CD4-positive, alpha-beta T cell treated with Interleukin-21 for 1 hour (primary cell): Measurements from ENCODE around the gene HDAC4.

ENCODE experiments used
- DNase-seq: peaks from one replicate; pipeline ENCODE4 v3.0.0-alpha.2; 2020

The HDAC4 gene

DNA sequence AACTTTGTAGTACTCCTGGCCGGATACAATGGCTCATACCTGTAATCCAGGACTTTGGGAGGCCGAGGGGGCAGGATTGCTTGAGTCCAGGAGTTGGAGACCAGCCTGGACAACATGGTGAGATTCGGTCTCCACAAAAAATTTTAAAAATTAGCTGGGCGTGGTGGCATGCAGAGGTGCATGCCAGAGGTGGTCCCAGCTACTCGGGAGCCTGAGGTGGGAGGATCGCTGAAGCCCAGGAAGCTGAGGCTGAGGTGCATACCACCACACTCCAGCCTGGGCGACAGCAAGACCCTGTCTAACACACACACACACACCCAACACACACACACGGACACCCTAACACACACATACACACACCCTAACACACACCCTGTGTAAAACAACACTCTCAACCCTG, 55.6 kb downstream of the HDAC4 start:
- no peak for DNase-seq

DNA sequence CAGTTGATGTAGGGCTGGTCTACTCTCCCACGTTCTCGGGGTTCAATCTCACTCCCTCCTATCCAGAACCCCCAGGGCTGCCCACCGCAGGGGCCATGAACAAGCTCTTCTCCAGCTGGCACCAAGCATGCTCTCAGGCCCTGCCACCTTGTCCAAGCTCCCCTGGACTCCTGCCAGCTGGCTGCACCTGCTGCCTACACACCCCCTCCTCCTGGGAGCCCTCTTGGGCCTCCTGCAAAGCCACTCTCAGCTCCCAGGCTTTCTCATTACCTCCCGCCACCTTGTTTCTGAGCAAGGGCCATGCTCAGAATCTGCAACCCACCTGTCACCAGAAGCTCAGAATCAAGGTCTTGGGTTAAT, 56.0 kb downstream of the HDAC4 start:
- DNase-seq: no peak

DNA sequence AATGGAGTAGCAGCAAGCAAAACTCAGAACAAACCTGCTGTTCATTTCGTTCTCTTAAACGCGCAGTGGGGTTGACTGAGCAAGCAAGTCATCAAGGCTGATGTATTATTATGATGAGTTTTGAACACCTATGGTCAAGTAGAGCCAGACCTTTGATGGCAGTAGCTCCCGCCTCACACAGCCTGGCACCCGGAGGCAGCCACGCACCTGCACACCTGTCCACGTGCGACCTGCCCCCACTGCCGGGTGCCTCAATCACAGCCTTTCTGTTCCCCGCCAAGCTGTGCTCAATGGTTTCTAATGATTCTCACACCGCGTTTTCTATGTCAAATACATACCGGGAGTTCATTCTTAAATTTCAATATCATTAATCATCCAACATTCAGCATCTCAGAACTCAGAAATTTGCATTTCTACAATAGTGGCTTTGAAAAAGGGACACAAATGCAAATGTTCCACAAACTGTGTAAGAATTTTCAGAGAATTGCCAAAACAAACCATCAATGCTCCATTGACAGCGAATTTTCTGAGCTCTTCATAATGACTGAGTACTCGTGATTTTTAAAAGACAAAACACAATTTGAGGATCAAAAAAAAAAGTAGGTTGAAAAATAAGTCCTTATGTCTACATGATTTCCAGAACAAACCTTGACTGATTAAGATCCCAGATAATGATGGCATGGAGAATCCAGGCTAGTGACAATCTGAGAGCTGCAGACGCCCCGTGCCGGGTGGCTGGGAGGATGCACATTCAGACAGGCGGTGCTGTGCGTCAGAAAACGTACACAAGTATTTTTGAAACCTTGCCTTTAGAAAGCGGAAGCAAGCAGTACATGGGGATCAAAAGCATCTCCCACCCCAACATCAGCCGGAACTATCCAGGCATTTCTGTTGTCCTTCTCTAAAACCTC, 56.6 kb downstream of the HDAC4 start:
- DNase-seq: no peak

DNA sequence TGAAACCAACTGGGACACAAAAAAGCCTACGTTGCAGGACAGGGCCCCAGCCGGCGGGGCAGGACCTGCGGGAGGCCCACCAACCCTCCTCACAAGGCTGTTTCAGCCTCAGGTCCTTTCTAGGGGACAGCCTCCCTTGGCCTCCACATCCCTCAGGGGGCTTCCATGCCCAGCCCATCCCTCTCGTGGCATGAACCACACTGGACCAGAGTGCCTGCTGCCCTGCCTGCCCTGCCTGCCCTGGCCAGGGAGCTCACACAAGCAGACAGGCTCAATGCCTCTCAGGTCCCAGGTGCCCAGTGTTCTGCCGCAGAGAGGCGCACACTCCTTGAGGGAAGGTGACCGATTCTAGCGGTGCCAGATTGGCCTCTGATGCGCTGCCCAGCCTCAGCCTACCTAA, 57.4 kb downstream of the HDAC4 start:
- DNase-seq: no peak

DNA sequence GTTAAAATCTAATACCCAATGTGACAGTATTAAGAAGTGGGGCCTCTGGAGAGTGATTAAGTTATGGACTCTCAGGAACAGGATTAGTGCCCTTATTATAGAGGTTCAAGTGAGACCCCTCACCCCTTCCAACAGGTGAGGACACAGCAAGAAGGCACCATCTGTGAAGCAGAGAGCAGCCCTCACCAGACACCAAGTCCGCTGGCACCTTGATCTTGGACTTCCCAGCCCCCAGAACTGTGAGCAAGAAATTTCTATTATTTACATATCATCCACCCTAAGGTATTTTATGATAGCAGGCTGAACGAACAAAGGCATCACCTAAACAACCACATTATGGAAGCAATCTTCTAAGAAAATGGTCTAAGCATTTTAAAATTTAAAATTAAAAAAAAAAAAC, 59.0 kb downstream of the HDAC4 start:
- no peak for DNase-seq

DNA sequence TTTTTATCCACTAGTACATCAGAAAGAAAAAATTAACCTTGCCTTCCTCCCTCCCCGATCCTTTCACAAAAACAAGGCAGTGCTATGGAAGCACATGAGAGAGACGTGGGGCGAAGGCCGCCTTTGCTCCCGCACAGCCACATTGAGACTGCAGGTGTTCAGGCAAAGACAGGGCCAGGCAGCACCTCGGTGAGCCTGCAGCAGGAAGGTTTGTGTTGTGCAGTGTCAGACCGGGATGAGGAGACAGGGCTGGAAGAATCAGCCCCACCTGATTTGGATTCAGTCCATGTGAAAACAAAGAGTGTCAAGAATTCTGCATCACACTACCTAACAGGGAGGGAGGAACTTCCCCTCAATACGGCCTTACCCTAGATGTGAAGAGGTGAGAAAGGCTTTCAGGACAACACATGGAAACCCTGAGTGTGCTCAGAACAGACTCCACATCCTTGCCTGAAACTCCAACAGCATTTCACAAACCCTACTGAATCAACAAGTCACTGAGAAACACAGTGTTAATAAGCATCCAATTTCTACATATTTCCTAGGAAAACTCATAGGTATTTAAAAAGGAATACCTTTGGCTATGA, 59.6 kb downstream of the HDAC4 start:
- DNase-seq: no peak

DNA sequence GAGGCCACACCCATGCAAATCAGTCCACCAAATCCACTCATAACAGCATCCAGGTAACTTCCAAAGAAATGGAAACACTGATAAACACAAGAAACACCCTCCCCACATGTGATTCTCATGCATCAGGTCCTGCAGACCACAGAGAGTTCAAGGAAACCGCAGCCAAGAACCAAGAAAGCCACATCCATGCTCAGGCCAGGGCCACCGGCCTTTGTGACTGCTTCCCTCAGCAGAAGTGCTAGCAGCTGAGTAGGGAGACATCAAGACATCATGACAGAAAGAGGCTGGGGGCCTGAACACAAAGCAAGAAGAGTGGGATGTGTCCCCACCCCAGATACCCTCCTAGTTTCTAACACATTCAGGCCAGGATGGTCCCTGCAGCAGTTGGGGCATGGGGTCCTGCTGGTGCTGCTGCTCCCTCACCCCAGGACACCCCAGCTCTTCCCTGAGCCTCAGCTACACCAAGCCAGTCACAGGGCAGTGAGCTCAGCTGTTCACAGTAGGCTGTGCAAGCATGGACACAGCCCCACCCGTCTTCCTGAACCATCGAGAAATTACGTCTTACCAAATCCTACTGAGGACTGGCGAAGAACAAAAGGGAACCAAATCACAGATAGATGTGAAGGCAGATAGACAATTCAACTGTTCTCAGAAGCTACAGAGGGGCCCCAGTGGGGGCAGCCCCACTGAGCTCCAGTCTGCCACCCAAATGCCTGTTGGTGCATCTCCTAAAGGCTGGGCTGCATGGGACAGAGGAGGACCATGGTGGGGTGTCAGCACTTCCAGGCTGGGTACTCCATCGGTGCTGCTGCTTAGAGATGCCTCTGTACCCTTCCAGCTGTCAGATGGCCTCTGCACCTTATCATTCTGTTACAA, 60.9 kb downstream of the HDAC4 start:
- peak; percentile 25 for DNase-seq

DNA sequence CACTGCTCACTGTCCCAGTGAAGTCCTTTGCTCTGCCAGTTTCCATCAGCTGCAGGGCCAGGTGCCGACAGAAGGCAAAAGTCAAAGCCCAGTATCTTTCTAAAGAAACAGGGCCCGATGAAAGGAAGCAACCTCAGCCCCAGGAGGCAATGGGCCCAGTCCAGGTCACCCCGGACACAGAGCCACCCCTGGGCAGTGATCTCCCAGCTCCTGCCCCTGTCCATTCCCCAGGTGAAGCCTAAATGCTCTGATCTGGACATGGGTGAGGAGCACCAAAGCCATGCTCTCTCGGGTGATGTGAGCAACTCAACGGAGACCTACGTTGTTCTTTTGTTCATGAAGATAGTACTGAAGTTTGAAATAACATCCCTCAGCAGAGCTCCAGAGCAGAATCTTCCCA, 61.6 kb downstream of the HDAC4 start:
- DNase-seq: no peak

DNA sequence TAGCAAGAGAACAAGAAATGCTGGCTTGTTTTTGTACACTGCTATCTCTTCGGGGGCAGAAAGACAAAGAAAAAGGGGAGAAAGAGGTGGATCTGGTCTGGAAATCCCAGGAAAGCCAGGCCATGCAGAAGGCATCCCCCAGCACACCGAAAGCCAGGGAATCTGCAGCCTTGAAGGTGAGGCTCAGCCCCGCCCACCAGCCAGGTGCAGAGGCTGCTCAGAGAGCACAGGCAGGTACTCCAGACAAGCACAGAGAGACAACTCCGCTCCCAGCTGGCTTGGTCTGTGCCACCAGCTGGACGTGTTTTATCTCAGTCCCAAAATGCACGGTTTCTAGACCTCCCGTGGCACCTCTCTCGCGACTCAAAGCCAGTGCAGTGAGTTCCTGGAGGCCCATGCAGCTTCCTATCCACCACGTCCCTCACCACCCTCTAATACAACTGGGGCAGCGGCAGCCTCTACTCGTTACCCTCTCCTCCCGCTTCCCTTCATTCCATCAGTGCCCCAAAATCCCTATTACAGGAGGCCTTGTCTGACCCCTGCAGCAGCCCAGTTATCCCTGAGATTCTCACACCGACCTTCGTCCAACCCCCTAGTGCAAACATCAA, 62.8 kb downstream of the HDAC4 start:
- DNase-seq: no peak

DNA sequence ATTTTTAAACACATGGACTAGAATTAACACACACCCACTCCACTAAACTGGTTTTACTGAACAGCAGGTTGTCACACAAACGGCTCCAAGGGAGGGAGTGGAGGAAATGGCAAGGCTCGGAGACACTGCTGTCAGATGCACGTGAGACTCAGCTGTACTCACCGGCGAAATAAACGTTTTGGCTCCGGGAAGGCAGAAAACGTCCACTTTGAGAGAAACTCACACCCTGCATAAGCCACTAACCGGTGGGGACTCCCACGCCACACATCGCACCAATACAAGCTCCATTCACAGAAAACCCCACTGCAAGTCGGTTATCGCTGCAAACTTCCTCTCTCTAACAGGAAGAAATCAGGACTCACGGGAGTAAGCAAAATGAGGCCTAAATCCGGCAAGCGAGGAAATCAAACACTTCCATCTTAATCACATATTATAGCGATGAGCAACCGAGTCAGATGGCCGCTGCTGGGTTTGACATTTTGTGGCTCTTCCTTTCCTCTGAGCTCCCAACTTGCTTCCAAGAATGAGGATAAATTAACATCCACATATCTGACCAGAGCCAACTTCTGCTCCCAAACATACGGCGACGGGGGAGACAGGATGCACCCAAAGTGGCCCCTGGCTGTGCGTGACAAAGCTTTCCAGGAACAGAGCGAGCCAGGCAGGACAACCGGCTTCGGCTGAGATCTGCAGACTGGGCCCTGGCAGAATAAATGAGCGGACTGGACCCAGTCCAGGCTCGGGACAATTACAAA, 63.5 kb downstream of the HDAC4 start:
- no peak for DNase-seq

DNA sequence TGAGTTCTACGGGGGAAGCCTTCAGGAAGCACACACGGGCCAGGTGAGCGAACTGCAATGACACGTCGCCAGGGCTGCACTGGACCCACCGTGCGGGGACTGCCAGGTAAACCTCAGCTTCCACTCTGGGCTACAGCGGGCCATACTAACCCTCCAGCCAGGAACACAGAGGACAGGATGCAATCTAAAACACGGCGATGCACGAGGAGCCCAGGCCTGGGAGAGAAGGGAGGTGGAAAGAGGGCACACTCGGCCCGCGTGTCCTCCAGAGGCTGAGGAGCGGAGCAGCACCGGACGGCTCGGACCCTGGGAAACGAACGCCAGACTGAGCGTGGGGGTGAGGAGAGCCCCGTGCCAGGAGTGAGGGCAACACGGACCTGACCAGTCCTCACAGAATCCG, 69.3 kb downstream of the HDAC4 start:
- no peak for DNase-seq

DNA sequence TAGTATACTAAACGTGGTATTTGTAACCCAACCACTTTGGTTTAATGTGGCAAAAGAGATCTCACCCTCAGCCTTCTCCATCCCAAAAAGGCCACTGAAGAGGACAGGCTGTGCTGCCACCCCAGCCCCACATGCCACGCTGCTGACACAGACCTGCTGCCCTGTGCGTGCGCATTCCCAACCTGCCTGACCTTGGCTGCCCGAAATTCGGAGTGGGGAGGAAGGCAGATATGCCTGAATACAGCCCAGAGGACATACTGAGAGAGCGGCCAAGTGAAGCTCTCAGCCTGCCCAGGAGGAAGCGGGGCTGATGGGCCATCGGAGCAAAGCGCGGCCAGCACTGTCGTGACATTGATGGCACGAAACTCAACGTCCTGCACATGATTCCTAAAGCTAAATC, 70.0 kb downstream of the HDAC4 start:
- no peak for DNase-seq

DNA sequence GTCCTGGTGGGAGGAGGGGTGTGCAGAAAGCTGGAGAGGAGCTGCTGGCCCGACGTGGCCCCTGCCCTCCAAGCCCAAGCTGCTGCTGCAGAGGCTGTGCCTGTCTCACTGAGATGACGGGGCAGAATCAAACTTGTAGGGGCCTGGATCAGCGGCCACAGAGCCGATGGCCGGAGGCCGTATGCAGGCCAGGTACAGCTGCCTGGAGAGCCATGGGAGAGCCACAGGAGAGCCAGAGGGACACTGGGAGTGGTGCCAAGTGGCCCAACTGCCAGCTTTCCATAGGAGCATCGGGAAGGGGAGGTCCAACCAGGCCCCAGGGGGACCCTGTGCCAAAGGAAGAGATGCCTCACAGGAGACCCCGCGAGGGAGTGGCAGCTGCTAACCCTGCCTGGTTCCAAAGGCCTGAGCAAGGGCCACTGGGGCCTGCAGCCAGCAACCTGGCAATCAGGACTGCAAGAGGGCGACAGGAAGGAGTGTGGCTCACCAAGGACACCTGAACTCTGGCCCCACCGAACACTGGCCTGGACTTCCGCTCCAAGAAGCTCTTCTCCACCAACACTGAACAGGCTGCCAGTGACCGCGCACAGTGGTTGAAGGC, 70.7 kb downstream of the HDAC4 start:
- no peak for DNase-seq

DNA sequence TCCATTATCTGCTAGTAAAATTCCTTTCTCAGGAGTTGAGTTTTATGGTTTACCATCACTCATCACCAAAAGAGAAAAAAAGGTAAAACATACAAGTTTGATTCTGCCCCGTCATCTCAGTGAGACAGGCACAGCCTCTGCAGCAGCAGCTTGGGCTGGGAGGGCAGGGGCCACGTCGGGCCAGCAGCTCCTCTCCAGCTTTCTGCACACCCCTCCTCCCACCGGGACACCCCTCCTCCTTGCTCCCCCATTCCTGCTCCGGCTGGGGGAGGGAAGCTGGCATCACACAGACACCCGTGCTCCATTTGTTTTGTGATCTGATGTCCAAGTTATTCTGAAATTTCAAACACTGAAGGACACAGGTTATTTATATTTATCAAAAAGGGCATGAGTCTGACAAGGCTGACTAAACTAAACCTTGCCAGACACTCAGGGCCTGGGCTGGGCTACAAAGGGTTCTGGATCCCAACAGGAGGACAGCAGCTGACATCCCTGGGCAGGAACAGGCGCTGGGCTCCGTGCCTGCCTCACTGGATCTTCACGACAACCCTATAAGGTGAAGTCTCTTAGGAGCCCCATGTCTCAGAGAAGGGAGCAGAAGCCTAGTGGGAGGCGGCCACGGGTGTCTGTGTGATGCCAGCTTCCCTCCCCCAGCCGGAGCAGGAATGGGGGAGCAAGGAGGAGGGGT, 71.4 kb downstream of the HDAC4 start:
- DNase-seq: no peak

DNA sequence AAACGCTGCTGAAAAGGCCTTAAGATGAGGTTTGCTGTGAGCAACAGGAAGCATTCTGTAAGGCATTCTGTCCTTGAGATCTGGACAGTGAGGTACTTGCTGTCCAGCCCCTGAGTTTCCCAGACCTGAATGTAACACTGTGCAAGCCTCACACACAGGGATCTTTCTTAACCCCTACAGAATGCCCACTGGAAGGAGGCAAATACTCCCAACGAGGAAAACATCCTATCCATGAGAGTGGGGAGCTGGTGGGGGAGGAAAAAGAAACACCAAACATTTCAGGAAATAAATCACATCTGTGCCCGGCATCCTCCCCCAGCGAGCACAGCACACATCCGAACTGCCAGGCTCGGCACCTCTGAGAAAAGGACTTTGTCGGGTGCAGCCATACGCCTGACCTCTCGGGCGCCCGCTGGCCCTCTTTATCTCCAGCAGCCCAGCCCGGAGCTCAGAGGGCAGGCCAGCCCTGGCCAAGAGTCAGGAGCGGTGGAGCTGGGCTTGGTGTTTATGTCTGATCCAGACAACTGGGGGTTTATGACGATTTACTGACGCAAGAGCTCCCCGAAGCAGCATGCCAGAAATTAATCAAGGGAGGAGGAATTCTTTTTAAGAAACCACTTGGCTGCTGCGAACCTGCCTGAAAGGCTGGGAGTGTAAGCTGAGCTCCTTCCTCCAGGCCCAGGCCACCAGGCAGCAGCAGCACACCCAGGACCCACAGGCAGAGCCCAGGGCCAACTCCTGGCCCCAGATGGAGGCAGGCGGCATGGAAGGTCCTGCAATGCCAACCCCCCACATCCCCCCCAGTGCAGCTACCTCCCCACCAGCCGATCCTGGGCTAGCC, 72.2 kb downstream of the HDAC4 start:
- DNase-seq: no peak

DNA sequence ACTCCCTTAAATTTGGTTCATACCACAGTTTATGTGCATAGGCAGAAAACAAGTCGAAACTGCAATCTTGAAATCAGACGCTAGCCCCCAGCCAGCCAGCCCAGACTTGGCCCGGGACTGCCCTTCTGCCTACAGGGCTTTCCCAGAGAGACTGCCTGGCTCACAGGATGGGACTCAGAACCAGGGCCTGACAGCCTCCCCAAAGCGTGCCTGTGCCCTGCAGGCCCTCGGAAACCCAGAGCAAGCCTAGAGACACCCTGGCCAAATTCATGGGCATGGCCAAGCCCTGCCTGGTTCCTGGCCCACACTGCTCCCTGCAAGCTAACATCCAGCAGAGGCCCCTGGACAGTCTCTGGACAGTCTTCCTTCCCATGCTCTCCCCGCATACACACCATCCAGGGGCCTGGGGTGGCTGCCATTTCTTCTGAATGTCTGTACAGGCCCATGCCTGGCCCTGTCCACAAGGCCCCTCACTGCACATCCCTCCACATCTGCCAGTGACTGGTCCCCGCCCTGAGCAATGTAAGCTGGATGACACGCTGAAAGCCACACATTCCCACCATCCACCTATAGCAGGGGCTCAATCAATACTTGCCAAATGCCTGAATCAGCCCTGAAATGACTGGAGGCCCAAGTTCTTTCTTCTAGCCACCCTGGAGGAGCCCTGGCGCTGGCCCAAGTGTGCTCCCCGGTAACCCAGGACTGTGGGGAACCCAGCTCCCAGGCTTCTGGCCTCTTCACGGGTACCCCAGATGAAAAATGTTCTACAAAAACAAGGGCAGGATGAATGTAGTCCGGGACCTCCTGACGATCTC, 73.1 kb downstream of the HDAC4 start:
- DNase-seq: no peak

DNA sequence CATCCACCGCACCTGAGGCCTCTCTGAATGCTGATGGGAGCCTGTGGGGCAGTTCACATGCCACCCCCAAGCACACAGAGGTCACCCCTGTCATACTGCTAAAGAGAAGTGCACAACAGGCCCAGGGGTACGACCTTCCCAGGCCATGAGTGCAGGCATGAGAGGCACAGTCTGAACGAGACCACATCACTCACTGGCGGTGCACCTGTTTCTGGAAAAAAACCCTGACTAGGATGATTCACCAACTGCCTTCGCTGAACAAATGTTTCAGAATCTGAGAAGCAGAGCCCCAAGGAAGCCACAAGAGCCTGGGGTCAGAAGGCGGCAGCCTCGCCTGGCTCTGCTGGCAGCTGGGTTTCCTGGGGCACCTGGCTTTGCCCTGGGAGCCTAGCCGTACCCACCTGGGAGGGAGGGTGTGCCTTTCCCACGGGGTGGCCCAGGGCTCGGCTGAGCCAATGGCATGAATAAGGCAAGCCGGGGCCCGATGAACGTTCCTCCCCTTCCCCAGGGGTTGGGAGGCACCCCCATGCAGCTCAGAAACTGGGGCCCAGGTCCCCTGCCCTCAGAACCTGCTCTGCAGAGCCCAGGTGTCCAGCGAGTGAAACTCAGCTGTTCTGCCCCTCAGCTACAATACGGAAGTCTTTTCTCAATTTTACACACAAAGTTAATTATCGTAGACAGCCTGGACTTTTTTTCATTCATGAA, 73.8 kb downstream of the HDAC4 start:
- DNase-seq: peak; percentile 71

DNA sequence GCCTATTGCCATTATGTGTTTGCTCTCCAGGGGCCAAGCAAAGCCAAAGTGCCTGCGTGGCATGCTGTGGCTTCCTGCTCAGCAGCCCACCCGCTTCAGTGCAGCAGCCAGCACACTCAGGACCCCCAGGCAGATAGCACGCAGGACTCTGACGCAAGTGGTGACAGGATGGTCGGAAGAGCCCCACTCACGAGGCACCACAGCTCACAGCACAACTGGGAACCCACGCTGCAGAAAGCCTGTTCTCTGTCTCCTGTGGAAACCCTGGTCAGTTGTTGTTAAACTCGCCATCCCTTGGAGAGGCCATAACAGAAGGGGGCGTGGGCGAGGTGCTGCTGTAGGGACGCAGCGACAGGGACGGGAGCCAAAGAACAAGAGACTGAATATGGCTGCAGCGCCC, 76.4 kb downstream of the HDAC4 start:
- no peak for DNase-seq

DNA sequence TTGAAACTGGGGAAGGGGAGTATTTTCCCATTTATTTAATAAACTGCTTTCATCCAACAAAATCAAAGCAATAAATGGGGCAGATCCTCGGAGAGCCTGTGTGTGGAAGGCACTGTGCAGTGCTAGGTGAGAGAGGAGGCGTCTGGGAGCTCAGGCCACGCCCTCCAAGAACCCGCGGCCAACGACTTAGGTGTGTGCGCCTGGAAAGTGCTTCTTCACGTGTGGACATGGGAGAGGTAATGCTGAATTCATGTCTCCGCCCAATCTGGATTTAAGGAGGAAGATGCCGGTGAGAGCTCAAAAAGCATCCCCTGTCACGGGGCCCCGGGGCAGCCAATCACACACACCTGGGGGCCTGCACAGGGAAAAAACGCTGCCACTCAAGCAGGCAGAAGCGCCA, 77.4 kb downstream of the HDAC4 start:
- DNase-seq: no peak
